MM.1S (cell line): Measurements from ENCODE around the gene LEMD2.

Source experiments
- DNase-seq: peaks from one replicate; pipeline ENCODE4 v3.0.0-alpha.2; 2015
- H2AFZ ChIP-seq: fragments of 300-600 bp; sonication (generic); 2 replicates; pipeline ENCODE4 v1.6.0; 2016; ENCODE audit warnings: antibody characterized with exemption, low read length
- H3F3A ChIP-seq: fragments of 300-600 bp; sonication (generic); 2 replicates; pipeline ENCODE4 v1.6.1; 2016; ENCODE audit warnings: mild to moderate bottlenecking, antibody characterized with exemption, low read length, moderate library complexity, mixed read lengths; ENCODE audit not compliant: insufficient read depth
- H3K27ac ChIP-seq: fragments of 300-600 bp; sonication (generic); 2 replicates; pipeline ENCODE4 v1.5.1; 2016; ENCODE audit warnings: mild to moderate bottlenecking, low read length
- H3K27me3 ChIP-seq: fragments of 300-600 bp; sonication (generic); replicated peaks from 2 replicates; pipeline ENCODE4 v1.6.0; 2016; ENCODE audit warnings: low read length; ENCODE audit not compliant: insufficient read depth
- H3K36me3 ChIP-seq: fragments of 300-600 bp; sonication (generic); replicated peaks from 2 replicates; pipeline ENCODE4 v1.6.1; 2016; ENCODE audit warnings: mild to moderate bottlenecking, low read length, mixed read lengths; ENCODE audit not compliant: insufficient read depth
- H3K4me1 ChIP-seq: fragments of 300-600 bp; sonication (generic); 2 replicates; pipeline ENCODE4 v1.6.1; 2016; ENCODE audit warnings: low read length, mixed read lengths
- H3K4me2 ChIP-seq: fragments of 300-600 bp; sonication (generic); 2 replicates; pipeline ENCODE4 v1.6.0; 2016; ENCODE audit warnings: low read depth, low read length
- H3K4me3 ChIP-seq: fragments of 300-600 bp; sonication (generic); 2 replicates; pipeline ENCODE4 v1.5.1; 2016; ENCODE audit warnings: low read length, mixed read lengths
- H3K79me2 ChIP-seq: fragments of 300-600 bp; sonication (generic); 2 replicates; pipeline ENCODE4 v1.6.1; 2016; ENCODE audit warnings: mixed run types, low read length, mixed read lengths
- H3K9ac ChIP-seq: fragments of 300-600 bp; sonication (generic); 2 replicates; pipeline ENCODE4 v1.6.1; 2016; ENCODE audit warnings: low read length, mixed read lengths
- H3K9me2 ChIP-seq: fragments of 300-600 bp; sonication (generic); replicated peaks from 2 replicates; pipeline ENCODE4 v1.6.1; 2016; ENCODE audit warnings: mild to moderate bottlenecking, low read length, mixed read lengths; ENCODE audit not compliant: insufficient read depth
- H3K9me3 ChIP-seq: fragments of 300-600 bp; sonication (generic); replicated peaks from 2 replicates; pipeline ENCODE4 v1.6.1; 2016; ENCODE audit warnings: mild to moderate bottlenecking, low read length, mixed read lengths; ENCODE audit not compliant: insufficient read depth
- H4K20me1 ChIP-seq: fragments of 300-600 bp; sonication (generic); 2 replicates; pipeline ENCODE4 v1.6.1; 2016; ENCODE audit warnings: mild to moderate bottlenecking, low read length, moderate library complexity, mixed read lengths; ENCODE audit not compliant: insufficient read depth
- EZH2 ChIP-seq: fragments of 300-600 bp; sonication (generic); optimal IDR thresholded peaks from 2 replicates; pipeline ENCODE3; 2017; ENCODE audit warnings: low read depth, mild to moderate bottlenecking, antibody characterized with exemption, low read length, mixed read lengths
- EZH2phosphoT487 ChIP-seq: fragments of 300-600 bp; sonication (generic); IDR thresholded peaks from 2 replicates; pipeline ENCODE4 v1.6.1; 2018; ENCODE audit warnings: antibody characterized with exemption, low read length
- TF ChIP-seq, protein P1 (sequence below): fragments of 300-600 bp; sonication (generic); IDR thresholded peaks from 2 replicates; pipeline ENCODE4 v1.5.1; 2016; ENCODE audit warnings: antibody characterized with exemption, low read length, mixed read lengths

The LEMD2 gene

DNA sequence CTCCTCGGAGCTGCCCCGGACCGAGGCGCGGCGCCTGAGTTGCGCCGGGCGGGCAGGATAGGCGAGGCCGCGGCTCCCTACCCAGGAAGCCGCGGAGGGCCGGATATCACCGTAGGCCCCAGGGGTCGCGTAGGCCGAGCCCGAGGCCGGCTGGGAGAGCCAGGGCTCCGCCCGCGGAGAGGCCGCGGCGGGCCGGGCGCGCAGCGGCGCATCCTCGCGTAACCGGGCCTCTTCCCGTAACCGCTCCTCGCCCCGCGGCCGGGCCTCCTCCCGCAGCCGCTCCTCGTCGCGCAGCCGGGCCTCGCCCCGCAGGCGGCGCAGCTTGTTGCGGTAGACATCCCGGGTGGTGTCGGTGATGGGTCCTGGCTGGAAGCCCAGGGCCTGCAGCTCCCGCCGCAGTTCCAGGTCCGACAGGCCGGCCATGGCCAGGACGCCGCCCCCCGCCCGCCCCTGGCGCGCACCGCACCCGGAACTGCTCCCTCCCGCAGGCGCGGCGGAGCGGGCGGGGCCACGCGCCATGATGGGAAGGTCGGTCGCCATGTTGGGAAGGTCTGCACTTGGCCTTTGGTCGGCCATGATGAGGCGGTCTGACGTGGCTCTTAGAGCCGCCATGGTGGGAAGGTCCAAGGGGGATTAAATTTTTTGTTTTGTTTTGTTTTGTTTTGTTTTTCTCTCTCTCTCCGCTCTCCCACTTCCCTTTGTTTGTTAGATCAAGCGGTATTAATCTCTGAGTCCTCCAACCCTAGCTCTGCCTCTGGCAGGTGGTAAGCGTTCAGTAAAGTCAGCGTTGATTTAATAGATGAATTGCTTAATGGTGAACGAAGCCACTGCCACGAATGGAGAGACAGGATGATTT is at the start of gene LEMD2:
Gene LEMD2, minus strand, starts transcription at position 437 of the 856 bp plus-strand sequence. Its CDS starts 14 bp downstream, at position 423.
- Histone ChIP-seq H3K4me3 (peak within 1 kb of the TSS; percentile 81), H3K9me3 (no peaks in the 10 kb centered on the region), H2AFZ (peak within 1 kb of the TSS; percentile 91), H3K9ac (peak within 1 kb of the TSS; percentile 81), H3K9me2 (no peaks in the 10 kb centered on the region; the same call in 1 of the 2 replicates), H3K4me1 (peaks cover 17% of the 10 kb centered on the region), H3K4me2 (peak within 1 kb of the TSS; percentile 98), H3K36me3 (no peaks in the 10 kb centered on the region), H4K20me1 (no peaks in the 10 kb centered on the region), H3K27me3 (peaks cover 23% of the 10 kb centered on the region; the same call in 1 of the 2 replicates), H3K79me2 (peaks cover 33% of the 10 kb centered on the region), H3F3A (peaks cover 5% of the 10 kb centered on the region; the same call in 1 of the 2 replicates), H3K27ac (peak within 1 kb of the TSS; percentile 60; the same call in 1 of the 2 replicates)
- no peak for TF ChIP-seq EZH2
- no peak for TF ChIP-seq EZH2phosphoT487
- TF ChIP-seq, protein P1, sequence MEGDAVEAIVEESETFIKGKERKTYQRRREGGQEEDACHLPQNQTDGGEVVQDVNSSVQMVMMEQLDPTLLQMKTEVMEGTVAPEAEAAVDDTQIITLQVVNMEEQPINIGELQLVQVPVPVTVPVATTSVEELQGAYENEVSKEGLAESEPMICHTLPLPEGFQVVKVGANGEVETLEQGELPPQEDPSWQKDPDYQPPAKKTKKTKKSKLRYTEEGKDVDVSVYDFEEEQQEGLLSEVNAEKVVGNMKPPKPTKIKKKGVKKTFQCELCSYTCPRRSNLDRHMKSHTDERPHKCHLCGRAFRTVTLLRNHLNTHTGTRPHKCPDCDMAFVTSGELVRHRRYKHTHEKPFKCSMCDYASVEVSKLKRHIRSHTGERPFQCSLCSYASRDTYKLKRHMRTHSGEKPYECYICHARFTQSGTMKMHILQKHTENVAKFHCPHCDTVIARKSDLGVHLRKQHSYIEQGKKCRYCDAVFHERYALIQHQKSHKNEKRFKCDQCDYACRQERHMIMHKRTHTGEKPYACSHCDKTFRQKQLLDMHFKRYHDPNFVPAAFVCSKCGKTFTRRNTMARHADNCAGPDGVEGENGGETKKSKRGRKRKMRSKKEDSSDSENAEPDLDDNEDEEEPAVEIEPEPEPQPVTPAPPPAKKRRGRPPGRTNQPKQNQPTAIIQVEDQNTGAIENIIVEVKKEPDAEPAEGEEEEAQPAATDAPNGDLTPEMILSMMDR, result no peak
- DNase-seq, result peak; percentile 86

DNA sequence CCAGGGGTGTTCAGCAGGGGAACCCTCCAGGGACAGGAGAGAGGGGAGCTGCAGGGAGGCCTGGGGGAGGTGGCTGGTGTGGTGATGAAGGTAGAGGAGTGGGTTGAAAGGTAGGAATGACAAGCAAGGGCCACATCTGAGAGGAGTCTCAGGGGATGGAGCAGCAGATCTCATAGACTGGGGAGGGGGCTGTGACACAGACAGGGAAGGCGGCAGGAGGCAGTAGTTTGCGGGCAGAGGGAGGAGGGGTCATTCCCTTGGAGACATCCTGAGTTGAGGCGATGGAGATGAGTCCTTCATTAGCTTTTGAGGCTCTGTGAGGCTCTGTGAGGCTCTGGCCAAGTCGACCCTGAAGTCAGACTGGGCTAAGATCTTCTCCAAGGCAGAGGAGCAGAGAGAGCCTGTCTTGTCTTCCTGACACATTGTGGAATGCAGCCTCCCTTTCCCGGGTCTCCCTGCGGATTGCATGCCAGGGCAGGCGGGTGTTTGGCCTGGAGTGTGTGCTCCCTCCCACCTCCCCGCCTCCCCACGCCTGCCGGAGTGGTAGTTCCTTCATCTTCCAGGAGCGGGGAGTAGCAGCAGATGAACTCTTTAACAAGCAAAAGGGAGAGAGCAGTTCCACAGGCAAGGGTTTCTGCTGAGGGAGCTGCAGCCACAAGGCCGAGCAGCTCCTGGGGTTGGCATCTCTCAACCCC is 49.2 kb upstream of the LEMD2 start:
- no peak overlapping the region for H2AFZ ChIP-seq
- peaks cover 13% of the 10 kb centered on the region for H3K27me3 ChIP-seq
- no peak overlapping the region for H3K4me2 ChIP-seq
- no peak overlapping the region for H3K27ac ChIP-seq
- no peaks in the 10 kb centered on the region for H4K20me1 ChIP-seq
- H3K9me2 ChIP-seq, result no peaks in the 10 kb centered on the region
- no peak overlapping the region for H3K9ac ChIP-seq
- DNase-seq, result no peak
- peaks cover 15% of the 10 kb centered on the region for H3K4me1 ChIP-seq
- H3K9me3 ChIP-seq, result no peaks in the 10 kb centered on the region
- no peaks in the 10 kb centered on the region for H3K79me2 ChIP-seq
- no peaks in the 10 kb centered on the region for H3K36me3 ChIP-seq
- no peaks in the 10 kb centered on the region for H3F3A ChIP-seq
- H3K4me3 ChIP-seq, result no peak overlapping the region
- no peak for TF ChIP-seq EZH2
- TF ChIP-seq, protein P1, result no peak
- no peak for TF ChIP-seq EZH2phosphoT487

DNA sequence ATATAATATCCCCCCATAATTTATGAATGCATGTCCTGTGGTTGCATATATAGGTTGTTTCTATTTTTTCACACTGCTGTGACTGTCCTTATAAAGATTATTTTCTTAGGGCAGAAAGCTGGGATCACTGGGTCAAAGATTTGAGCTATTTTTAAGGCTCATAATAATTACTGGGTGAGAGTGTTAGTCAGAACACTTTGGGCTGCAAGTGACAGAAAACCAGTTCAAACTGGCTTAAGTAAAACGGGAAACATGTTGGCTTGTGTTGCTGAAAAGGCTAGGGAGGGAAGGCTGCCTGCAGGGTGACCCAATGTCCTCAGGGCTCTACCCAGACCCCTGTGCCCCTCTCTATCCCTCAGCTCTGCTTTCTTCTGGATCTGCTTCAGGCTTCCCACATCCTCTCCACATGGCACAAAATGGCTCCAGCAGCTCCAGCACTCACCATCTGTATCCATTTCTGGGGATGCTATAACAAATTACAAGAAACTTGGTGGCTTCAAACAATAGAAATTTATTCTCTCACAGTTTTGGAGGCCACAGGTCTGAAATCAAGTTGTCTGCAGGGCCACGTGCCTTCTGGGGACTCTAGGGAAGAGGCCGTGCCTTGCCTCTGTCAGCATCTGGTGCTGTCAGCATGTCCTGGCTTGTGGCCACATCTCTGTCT is 48.0 kb upstream of the LEMD2 start:
- Histone ChIP-seq H3K36me3 (no peaks in the 10 kb centered on the region), H3K9me3 (no peaks in the 10 kb centered on the region), H3K27me3 (peaks cover 13% of the 10 kb centered on the region), H3F3A (no peaks in the 10 kb centered on the region), H4K20me1 (no peaks in the 10 kb centered on the region), H3K9me2 (no peaks in the 10 kb centered on the region), H3K27ac (no peak overlapping the region), H3K9ac (no peak overlapping the region), H2AFZ (no peak overlapping the region), H3K4me2 (no peak overlapping the region), H3K4me3 (no peak overlapping the region), H3K79me2 (no peaks in the 10 kb centered on the region), H3K4me1 (peaks cover 15% of the 10 kb centered on the region)
- no peak for DNase-seq
- TF ChIP-seq EZH2phosphoT487, result no peak
- TF ChIP-seq, protein P1, result no peak
- no peak for TF ChIP-seq EZH2
